ENCODE measurements around the gene SLC24A5.
A peak's percentile ranks its signal among the peaks of the same experiment; 100 is the strongest.

Gene SLC24A5

DNA sequence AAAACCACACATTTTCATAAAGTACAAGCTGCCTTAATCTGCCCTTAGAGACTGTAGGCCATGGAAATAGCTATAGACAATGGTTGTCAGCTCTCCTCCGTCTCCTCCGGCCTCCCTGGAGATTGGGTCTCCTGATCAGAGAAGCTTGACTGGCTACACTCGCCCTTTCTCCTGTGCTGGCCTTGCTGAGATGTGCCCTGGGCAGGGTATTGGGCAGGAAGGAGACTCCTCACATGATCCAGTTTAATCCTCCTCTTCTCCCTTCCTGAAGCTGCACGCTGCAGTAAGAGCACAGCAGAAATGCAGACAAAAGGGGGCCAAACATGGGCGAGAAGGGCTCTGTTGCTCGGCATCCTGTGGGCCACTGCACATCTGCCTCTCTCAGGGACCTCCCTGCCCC, at the start of gene SLC24A5:
Gene SLC24A5 (plus strand): TSS at position 246 of the 400 bp plus-strand sequence. CDS start 55 bp downstream, at position 301.
- no peak for DNase-seq (ENCODE audit: low read depth)

DNA sequence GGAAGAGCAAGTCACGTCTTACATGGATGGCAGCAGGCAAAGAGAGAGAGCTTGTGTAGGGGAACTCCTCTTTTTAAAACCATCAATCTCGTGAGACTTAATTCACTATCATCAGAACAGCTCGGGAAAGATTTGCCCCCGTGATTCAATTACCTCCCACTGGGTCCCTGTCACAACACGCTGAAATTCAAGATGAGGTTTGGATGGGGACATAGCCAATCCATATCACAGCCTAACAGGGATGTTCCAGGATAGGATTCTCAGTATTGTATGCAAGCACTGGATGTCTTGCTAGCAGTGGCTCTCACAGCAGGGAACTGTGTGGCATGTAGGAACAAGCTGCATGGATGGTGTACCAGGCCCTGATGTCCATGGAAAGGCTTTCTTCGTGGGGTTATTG, 47.8 kb upstream of the SLC24A5 start:
- no peak for DNase-seq (ENCODE audit: low read depth)

DNA sequence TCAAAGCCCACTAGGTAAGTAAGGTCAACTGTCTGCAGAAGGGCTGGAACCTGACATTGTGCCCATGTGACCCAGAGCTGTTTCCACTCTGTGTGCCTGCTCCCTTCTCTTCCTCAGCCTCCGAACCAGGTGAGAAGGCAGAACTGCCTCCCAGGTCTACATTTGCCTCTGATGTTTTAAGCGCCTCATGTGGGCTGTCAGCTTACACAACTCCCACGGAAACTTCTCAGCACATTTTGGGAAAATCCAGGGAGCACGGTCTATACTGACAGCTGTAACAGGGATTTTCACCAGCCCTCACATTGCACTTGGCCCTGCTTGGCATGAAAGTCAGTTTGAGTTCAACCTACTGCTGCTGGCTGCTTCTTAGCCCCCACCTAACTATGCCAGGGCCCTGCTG, 46.9 kb upstream of the SLC24A5 start:
- no peak for DNase-seq (ENCODE audit: low read depth)

DNA sequence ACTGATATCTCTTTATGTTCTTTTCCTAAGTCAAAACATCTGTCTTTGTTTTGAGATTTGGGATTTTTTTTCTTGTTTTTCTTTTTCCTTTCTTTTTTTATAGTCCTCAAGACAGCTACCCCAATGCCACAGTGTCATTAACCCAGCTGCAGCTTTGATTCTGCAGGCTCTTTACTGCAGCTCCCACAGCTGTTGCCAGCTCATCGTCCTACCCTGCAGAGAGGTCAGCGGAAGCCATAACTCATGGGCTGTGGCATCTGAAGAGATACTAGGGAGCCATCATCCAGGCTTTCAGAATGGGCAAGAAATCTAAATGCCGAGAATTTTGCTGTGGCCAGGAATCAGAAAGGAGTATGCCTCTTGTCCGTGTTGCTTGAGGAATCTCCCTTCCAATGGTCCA, 44.3 kb upstream of the SLC24A5 start:
- DNase-seq (ENCODE audit: low read depth), result no peak

DNA sequence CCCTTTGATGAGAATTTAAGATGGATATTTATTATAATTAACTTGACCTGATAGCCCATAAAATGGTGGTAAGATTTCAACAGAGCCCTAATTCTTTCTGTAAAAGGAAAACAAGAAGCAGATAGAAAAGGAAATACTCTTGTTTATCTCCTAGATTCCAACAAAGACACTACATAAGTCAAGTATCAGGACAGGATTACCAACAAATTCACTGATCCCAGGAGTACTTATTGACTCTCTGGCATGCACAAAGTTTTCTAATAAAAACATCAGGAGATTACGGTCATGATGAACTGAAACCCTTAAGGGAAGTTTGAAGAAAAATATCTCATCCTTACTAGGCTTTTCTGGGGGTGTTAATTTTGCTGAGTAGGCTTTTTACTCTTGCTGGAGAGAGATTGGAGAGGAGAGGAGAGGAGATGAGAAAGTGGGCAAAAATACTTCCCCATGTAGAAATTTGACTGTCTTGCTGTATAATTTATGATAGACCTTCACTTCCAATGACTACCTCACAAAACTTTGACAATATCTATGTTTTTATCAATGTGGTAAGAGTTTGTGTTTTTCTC, 43.1 kb upstream of the SLC24A5 start:
- no peak for DNase-seq (ENCODE audit: low read depth)

DNA sequence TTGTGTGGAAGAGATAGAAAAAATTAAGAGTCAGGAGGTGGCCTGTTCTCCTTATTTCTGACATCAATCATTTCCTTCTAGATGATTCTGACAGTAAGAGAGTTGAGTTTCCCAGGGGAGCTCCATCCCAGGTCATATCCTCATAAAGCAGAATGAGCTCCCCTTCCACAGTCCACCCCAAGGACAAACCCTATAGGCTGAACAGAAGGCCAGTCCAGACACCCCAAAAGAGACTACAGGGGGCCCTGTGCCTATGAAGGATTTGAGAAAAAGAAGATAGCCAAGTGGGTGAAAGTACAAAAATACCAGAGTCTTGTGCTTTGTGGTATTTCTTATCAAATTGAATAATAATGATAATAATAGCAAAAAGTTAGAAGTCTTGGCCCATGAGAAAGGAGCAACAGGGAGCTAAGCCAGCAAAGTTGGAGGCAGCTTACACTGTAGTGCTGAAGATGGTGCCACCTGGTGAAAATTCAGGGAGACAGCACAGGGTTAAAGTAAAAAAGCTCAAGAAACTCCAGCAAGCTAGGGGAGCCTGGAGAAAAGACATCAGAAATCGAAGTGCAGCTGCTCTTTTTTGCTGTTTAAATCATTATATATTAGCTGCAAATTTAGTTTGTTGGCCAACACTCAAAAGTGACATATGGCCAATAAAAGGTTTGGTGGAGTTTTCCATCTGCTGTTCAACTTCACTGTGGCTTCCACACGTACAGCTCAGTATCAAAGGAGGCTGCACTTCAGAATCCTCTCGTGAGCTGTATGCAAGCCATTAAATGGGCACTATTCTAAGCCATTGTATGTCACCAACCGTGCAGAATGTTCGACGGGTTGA, 35.8 kb upstream of the SLC24A5 start:
- no peak for DNase-seq (ENCODE audit: low read depth)

DNA sequence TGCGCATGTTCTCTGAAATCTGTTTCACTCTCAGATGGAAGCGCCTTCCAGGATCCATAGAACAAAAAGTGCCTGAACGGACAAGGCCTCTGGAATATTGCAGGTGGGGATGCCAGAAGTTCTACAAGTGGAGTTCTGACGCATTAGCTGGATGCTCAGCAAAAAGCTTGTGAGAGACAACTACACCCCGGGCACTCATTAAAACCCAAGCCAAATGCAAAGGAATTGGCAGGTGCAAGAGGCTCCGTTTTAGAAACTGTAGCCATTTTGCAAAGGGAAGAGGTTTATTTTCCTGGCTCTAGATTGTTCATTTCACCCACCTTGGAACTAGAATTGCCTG, 35.2 kb upstream of the SLC24A5 start:
- no peak for DNase-seq (ENCODE audit: low read depth)

DNA sequence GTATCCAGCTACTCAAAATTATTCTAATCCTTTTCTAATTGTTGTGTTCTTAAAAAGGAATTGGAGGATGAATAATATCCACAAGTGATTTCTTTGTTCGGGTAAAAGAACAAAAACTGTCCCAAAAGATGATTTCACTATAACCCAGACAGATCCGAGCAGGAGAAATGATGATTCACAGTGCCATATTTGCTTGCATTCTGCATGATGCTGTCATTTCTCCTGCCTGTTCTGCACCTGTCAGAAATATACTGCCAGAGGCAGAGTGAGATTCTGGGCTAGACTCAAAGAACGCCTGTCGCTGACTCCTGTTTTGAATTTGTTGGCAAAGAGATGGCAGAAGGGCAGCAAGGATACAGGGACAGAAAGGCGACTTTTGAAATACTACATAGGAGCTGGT, 34.7 kb upstream of the SLC24A5 start:
- DNase-seq (ENCODE audit: low read depth), result no peak

DNA sequence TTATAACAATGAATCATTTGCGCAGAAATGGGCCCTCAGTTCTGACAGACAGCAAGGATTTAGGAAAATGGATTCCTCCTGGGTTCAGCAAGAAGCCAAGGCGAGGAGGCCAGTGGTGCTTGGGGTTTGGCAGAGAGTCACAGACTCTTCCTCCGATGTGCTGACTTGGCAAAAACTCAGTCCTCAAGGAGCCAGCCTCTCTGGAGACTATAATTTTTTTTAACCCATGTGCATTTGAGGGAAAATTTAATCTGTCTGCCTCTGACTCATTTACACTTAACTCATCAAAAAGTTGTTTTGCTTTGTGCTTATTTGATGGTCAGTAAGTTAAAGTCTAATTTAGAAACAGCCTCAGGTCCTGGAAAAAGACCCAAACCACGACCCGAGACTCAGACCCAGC, 34.2 kb upstream of the SLC24A5 start:
- peak; percentile 86 for DNase-seq (ENCODE audit: low read depth)

DNA sequence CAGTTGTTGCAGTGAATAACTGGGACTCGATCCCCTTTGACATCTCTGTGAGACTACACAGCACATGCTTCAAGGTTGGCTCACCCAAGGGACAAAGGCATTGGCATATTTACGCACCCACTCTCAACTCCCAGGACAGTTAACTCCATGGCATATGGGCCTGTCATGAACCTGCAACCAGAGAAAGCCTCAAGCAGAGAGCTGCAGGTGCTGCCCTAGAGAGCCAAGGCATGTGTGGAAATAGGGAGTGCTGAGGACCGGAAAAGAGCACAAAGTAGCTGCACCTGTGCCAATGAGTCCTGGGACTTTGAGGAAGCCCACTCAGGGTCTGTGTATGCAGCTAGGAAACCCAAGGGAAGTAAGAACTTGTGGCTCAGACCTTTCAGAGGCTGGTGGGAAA, 32.9 kb upstream of the SLC24A5 start:
- no peak for DNase-seq (ENCODE audit: low read depth)

DNA sequence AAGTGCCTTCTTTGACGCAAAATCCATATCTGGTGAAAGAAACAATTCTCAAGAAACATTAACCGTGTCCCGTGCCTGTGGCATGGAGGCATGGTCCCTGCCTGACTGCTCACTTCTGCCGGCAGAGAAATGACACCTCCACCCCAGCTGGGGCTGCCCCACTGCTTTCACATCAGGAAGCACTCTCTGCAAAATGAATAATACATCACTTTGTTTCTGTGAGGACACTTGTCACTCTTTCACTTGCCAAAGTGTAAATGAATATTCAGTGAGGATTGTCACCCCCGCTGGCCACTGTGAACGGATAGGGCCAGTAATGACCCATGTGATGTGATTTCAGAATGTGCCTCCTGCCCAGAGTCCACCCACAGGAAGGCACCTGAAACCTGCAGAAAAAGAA, 31.1 kb upstream of the SLC24A5 start:
- DNase-seq (ENCODE audit: low read depth), result no peak

DNA sequence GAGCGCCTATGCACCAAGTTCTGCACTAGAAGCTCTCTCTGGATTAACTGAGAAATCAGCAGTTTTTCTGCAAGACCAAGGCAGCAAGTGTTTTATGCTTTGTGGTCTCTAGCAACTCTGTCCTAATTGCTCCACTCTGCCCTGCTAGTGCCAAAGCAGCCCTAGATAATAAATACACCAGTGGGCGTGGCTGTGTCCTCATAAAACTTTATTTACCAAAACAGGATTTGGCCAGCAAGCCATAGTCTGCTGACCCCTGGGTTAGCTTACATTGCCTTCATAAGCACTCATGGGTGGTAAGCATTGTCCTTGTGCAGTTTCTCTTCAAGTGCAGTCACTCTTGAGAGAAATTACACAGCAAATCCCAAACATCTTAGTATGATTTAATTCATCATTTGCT, 30.7 kb upstream of the SLC24A5 start:
- no peak for DNase-seq (ENCODE audit: low read depth)

DNA sequence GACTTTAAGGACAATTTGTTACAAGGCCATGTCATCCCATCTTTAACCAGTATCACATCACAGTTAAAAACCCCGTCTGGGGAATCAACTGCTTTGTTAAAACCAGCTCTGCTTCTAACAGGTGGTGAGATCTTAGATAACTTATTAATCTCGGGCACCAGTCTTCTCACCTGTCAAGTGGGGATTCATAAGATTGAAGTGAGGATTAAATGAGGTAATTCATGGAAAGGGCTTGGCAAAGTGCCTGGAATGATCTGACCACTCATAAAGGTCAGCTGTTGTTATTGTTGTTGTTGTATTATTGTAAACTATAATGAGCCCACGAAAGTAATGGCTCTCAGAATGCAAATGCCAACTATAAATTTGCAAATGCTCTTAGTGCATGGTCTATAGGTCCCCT, 30.1 kb upstream of the SLC24A5 start:
- no peak for DNase-seq (ENCODE audit: low read depth)

DNA sequence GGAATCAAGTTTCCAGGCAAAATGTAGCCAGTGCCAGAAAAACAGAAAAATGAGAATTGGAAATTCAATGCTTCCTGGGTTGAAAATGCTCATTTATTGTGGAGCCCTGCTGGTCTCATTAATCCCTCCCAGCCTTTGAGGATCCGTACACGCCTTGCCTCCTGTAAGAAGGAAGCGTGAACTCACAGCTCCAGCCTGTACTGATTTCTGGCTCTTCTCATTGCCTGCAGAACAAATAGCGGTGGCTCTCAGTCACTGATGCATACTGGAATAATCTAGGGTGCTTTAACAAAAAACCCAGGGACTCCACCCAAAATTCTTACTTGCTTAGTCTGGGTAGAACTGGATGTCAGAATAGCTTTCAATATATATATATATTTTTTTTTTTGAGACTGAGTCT, 29.3 kb upstream of the SLC24A5 start:
- no peak for DNase-seq (ENCODE audit: low read depth)

DNA sequence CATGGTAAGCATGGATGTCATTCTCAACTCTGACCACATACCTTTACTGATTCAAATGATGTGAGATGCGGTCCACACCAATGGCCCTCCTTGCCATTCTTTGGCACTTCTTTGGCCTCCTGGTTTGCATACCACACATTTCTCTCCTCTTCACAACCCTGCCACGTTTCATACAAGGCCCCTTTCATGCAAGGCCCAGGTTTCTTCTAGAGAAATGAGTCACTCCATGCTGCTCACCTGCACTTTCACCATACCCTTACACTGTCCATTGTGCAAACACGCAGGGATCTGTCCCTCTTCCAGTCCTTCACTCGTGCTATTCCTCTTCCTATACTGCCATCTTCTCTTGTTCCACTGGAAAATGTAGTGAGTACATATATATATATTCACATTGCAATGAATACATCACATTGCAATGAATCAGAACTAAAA, 24.4 kb upstream of the SLC24A5 start:
- no peak for DNase-seq (ENCODE audit: low read depth)

DNA sequence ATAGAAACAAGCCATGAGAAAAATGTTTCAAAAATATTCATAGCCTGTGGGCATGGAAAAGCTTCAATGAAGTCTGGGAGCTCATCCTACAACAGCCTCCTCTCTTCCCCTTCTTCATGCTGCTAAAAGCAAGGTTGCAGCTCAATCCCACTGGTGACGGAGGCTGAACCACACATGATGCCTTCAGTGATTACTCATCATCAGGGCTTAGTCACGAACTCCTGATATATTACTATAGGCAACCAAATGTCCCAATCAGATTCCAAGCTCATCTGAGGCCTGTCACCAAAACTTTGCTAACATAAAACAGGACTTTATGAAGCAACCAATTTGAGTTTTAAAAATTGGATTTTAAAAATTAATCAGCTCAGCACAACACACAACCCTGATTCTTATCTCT, 24.0 kb upstream of the SLC24A5 start:
- peak; percentile 84 for DNase-seq (ENCODE audit: low read depth)

DNA sequence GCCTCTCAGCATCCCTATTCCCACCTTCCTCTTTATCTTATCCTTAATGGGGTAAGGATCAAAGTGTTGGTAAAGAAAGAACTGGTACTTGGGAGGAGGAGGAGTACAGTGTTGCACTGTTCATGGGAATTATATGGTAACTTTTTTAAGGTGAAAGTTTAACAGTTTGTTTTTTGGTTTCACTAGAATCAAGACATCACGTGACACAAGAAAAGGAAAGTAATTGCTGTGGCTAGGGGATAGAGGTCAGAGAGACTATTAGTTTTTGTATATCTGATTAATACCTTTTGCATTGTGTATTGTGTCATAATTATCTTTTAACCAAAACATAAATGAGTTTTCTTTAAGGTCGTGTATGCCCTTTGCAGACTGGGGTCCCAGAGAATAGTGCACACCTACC, 23.5 kb upstream of the SLC24A5 start:
- no peak for DNase-seq (ENCODE audit: low read depth)

DNA sequence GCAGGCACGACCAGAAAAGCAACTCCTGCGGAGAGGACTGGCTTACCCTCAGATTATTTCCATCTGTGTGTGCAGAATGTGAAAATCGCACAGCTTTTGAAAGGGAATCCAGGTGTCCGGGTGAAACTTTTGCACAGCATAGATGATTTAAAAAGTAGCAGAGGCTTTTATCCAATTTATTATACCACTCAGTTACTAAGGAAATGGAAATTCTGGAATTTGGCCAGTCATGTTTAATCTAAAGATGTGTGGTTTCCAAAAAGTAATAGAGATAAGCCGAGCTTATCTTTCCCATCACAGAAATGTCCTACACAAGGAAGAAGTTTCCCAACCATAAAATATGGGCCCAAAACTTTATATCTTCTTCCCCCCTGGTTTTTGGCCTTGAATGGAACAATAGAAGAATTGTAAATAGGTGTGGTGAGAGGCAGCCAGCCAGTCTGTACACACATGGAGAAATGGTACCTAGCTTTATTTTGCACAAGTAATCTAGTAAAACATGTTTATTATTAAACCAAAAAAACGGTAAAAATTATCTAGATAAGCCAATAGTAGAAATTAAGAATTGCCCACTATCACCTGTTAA, 19.3 kb upstream of the SLC24A5 start:
- DNase-seq (ENCODE audit: low read depth), result no peak

DNA sequence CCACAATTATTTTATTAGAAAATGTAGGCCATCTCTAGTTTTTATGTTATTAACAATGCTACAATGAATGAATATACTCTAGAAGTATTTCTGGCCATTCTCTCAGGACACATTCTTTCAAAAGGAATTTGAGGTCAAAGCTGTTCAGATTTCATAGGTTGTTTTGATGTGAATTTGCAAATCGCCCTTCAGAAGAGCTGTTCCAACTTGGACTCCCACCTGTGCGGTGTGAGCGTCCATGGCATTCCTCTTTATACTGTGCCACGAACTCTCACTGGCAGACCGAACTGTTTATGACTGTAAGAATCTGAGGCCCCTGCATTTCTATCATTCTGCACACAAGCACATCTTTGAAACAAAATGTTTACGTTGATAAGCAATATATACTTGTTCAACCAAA, 18.6 kb upstream of the SLC24A5 start:
- no peak for DNase-seq (ENCODE audit: low read depth)

DNA sequence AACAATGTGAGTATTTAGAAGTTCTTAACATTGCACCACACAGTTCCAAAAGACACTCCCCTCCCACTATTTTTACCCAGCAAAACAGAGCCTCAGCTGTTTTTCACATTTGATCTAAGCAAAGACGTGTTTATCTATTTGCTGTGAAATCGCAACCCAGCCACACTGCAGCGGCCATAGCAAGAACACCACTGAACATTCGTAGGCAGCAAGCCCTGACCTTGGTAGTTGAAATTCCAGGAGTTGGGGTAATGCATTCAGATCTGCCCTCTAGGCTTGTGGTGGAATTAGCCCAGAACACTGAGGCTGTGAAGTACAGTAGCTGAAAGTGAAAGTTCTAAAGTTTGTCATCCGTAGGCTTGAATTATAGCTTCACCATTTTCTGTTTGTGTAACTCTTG, 17.1 kb upstream of the SLC24A5 start:
- no peak for DNase-seq (ENCODE audit: low read depth)

DNA sequence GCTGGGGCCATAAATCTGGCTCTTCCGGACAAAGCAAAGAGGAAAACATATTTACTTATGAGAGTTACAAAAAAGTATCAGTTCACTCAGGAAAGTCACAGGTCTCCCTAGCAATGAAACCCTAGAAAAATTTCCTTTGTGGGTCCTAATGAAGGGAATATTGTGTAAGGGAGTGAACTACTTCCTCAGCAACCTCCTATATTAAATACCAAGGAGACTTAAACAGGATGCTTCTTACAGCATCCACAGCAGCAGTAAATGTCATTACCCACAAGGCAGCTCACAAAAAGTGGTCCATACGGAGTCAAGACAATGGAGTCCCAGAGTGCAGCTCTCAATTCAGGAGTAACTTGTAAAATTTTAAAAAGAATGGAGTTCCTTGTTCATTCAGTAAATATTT, 14.9 kb upstream of the SLC24A5 start:
- no peak for DNase-seq (ENCODE audit: low read depth)

DNA sequence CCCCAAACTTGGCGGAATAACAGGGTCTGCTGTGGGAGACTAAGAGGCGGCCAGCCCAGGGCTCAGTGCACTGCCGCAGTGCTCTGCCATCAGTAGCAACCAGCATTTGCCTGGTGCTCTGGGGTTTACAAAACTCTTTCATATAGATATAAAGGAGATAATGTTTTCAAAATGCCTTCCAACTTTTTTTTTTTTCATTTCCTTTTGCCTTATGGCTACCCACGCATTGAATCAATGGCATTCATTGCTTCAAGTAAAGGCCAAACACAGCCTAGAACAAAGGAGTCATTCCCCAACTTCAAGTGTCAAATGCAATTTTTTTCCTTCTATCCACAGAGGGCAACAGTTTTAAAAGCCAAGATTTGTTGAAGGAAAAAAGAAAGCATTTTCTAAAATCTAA, 11.6 kb upstream of the SLC24A5 start:
- DNase-seq (ENCODE audit: low read depth), result no peak

DNA sequence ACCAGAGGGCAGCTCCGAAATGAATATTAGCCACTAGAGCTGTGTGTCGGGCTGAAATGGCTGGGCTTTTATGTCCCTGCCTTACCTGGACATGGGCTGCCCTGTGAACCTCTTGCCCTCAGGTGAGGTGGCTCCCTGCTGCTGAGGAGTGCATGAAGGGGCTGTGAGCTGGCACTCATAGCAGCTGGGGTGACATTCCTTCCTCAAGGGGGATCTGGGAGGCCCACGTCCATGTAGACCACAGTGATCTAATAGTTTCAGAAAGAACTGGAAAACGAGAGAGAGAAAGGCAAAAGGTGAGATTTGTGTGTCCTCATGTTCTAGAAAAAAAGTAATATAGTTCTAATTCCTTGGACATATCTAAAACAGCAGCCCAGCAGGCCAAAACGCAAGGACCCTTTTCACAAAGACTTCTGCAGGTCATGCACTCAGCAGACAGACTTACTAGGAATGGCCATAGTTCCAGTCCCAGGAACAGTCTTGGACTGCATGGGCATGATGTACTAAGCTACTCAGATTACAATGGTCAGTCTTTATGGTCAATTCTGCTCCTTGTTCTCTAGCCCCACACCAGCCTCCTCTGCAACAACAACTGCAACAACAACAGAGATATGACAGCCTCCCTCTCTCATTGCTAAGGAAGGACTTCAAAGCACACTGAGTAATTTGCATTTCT, 10.8 kb upstream of the SLC24A5 start:
- DNase-seq (ENCODE audit: low read depth), result no peak

All from stromal cell of bone marrow (primary cell).